HG03025 (cell line): ENCODE measurements around the gene GPS1.

Experiments
- ATAC-seq: cut with Tn5 transposase; IDR thresholded peaks from one replicate; pipeline ENCODE4 v1.9.1; 2021; ENCODE audit warnings: mild to moderate bottlenecking, moderate library complexity; ENCODE audit not compliant: unreplicated experiment, low FRiP score

GPS1 gene

GRCh38 chr17:82013772-82014321 lies 37.9 kb upstream of the GPS1 start:
- no peak for ATAC-seq

DNA sequence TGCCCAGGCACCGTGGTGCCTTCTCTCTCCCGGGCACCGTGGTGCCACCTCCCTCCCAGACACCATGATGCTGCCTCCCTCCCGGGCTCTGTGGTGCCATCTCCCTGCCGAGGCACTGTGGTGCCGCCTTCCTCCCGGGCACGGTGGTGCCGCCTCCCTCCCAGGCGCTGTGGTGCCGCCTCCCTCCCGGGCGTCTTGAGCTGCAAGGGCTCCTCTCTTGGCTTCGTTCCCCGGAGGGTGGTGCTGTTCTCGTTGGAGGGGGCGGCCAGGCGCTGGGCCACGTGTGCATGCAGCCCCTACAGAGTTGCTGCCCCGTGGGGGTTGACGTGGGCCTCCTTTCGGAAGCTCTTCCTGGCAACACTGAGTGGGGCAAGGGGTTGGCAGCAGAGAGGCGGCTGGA lies 37.3 kb upstream of the GPS1 start:
- no peak for ATAC-seq

GRCh38 chr17:82014971-82015310 lies 36.8 kb upstream of the GPS1 start:
- ATAC-seq = no peak

DNA sequence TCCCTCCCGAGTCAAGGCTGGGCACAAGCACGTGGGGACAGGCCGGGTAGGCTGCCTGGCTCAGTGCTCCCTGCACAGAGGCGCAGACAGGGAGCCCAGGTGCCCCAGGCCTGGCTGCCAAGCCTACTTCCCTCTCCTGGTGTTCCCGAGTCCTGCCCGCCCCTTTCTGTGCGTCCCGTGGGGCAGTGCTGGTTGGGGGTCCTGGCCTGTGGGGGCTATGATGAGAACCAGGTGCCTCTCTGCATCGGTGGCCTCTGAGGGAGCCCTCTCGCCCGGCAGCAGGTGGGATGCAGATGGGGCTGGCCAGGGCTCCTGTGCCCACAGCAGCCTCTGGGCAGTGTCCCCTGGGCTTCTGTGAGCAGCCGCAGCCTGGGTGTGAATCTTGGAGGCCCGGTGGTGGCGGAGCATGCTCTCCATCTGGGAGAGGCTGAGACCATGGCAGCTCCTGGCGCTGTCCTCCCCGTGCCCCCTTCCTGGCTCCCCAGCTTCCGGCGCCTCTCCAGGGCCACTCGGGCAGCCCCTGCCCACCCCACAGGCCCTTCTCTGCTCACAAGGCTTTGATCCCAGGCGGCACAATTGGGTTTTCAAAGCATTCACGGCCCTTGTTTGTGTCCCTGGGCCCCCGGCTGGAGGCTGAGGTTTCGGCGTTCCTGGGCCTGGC lies 36.3 kb upstream of the GPS1 start:
- ATAC-seq = no peak

DNA sequence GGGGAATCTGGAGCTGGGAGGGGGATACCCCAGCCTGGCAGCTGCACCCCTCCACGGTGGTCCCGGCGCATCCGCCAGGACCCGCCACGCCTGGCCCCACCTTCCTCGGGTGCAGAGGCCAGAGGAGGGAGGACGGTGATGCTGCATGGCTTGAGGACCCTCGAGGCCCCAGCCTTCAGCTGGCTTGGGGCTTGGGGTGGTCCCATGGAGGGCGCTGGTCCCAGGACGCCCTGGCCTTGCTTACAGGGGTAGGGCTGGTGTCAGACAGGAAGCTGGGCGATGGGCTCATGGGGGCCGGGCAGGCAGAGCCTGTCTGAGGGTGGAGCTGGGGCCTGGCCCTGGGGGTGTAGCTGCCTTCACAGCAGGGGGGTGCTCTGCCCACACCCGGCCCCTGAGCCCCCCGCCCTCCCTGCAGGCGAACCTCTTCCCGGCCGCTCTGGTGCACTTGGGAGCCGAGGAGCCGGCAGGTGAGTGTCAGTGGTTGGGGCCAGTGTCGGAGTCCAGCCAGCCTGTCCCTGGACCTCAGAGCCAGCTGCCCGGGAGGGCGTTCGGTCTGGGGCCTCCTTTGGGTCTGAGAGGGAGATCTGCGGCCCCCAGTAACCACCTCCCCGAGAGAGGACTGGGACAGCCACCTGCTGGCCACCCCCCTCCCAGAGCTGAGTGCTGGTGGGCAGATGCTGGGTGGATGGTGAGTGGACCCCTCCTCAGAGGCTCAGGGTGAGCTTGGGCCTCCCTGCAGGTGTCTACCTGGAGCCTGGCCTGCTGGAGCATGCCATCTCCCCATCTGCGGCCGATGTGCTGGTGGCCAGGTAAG lies 35.4 kb upstream of the GPS1 start:
- ATAC-seq = no peak

DNA sequence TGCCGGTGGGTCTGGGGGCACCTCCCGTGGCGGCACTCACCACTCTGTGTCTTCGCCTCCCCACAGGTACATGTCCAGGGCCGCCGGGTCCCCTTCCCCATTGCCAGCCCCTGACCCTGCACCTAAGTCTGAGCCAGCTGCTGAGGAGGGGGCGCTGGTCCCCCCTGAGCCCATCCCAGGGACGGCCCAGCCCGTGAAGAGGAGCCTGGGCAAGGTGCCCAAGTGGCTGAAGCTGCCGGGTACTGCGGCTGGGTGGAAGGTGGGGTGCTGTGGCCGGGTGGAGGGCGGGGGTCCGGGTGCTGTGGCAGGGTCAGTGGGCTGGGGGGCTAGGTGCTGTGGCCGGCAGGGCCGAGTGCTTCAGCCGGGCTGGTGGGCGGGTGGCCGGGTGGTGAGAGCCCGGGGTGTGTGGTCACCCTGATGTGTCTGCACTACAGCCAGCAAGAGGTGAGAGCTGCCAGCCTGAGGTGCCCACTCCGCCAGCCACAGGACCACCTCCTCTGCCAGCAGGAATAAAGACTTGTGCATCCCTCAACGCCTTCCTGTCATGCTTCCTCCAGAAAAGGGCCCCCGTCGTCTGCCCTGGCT lies 34.7 kb upstream of the GPS1 start:
- ATAC-seq = no peak

DNA sequence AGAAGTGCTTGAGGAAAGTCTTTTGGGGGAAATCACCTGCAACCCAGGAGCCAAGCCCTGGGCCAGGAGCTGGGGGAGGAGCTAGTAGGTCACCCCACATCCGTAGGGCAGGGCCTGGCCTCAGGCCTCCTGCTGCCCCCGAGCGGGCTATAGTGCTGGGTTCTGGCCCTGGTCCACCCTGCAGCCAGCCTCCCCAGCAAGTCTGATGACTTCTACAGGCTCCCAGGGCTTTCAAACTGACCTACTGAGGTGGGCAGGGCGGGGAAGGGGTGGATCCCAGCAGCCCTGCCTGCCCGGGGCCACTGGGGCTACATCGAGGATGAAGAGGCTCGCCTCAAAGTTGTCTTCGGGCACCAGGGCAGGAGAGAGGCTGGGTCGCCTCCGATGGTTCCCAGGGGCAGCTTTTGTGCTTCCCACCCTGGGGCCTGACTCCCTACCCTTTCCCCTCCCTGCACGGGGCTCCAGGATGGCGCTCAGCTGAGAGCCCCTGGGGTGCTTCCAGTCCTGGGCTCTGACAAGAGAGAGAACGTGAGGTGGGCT lies 34.0 kb upstream of the GPS1 start:
- no peak for ATAC-seq

DNA sequence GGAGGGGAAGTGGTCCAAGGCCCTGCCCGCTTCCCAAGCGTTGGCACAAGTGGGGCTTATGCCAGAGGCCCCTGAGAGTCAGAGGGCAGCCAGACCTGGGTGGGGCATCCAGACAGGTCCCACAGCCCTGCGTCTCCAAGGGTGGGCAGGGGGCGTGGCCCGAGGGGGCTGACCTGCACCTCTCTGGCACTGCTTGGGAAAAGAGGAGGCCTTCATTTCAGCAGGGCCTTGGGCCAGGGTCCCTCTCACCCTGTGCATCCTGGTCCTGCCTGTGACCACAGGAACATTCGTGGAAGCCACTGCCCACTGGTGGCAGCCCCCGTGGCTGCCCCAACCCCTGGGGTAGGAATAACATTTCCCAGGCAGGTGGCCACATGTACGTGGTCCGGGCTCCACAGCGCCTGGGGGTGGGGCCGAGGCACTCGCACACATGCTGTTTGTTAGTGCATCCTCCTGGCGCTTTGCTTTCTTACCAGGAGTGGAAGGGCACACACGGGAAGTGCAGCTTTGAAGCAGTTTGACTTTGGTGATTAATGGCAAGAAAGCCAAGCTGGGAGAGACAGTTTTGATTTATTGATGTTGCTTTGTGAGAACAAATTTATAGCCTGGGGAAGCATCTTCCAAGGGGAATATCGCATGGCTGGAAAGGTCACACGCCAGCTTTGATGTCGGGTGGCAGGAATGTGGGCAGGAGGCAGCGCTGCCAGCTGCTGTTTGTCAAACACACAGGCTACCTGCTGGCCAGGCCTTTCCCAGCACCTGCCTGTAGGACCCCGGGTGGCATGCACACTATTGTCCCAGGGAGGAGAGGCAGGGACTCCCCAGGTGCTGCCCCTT lies 33.3 kb upstream of the GPS1 start:
- ATAC-seq = no peak

- ATAC-seq = no peak
Measured at GRCh38 chr17:82018989-82019689, 32.6 kb upstream of the GPS1 start.

- no peak for ATAC-seq
Measured at GRCh38 chr17:82019690-82020571, 31.8 kb upstream of the GPS1 start.

DNA sequence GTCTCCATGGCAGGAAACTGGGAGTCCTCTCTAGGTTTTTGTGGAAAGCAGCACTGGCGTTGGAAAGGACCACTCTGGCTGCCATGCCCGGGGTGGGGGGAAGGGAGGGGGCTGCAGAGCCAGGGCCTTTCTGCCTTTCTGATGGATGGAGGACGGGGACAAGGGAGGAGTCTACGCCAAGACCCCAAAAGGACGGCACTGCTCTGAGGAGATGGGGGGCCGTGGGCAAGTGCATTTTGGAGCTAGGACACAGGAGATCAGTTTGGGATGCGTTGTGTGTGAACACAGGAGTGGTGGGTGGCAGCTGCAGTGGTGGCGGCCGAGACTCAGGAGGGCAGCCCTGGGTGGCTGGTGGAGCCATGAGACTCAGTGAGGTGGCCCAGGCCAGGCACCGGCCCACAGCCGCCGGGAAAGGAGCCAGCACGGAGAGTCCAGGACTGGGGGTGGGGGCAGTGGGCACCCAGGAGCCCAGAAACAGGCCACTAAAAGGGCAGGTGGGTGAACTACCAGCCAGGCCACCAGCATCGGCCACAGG lies 31.1 kb upstream of the GPS1 start:
- ATAC-seq = no peak

- ATAC-seq = no peak
Measured at GRCh38 chr17:82021107-82021899, 30.4 kb upstream of the GPS1 start.

DNA sequence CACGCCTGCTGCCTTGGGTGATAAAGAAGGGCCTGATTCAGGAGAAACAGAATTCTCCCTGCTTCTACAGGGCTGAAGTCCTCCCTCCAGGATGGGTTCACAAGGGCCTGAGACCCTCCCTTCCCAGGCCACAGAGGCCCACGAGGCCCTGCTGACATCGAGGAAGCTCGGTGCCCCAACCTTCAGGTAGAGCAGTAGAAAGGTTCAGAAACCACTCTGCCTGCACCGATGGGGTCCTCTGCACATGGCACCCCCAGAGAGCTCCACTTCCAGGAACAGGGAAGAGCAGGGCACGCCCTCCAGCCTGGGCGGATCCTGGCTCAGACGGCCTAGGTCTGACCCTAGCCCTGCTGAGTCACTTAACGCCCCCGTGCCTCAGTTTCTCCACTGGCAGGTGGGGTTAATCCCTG lies 29.8 kb upstream of the GPS1 start:
- no peak for ATAC-seq

- ATAC-seq = peak; percentile 5
Measured at GRCh38 chr17:82022310-82022980, 29.3 kb upstream of the GPS1 start, which contains the start of gene CENPX. Gene CENPX (minus strand): TSS chr17:82022878. CDS start chr17:82022861, 17 bp downstream.

- ATAC-seq = peak; percentile 85
Measured at GRCh38 chr17:82022981-82023446, 28.7 kb upstream of the GPS1 start, which contains the start of gene LRRC45. Gene LRRC45 (plus strand): TSS chr17:82023305. CDS start chr17:82023644, 339 bp downstream.

- peak; percentile 4 for ATAC-seq
Measured at GRCh38 chr17:82023447-82024241, 28.1 kb upstream of the GPS1 start.
